Right ventricle myocardium superior (tissue), 1 donor: ENCODE data around the gene PHACTR1. TPM values are rescaled to one million over a fixed set of nuclear protein-coding genes. Genes with fewer than 3 reads are reported as not detected.

Experiments
- ATAC-seq: fragments of 200-7000 bp; cut with Tn5 transposase; one replicate; pipeline ENCODE4 v1.9.1; 2020; ENCODE audit warnings: mild to moderate bottlenecking; ENCODE audit not compliant: poor library complexity
- DNase-seq: peaks from one replicate; pipeline ENCODE4 v3.0.0-alpha.2; 2020
- intact Hi-C: fragments of 100-400 bp; cut with DNase I; formaldehyde crosslinking; loops from one replicate; pipeline ENCODE4 v1.11.2; 2022
- total RNA-seq: library from RNA; stranded (reverse); fragmentation: NEBNext Ultra II Directional; extraction: Animal tissue kit (Norgen Biotek cat#: 25700); gene quantifications from one replicate; pipeline ENCODE4 v1.2.1, GENCODE V29; 2021
- donor health status: DM: no; HTN: yes; CAD: no; lungs with severe emphysema.

The PHACTR1 gene
- total RNA-seq, 1 donor from 2014 or later, result 114 TPM

- intact Hi-C loops, result no loop called here
- peak; percentile 64 for ATAC-seq
Observed at GRCh38 chr6:13097454-13097853, 380.9 kb downstream of the PHACTR1 start.

DNA sequence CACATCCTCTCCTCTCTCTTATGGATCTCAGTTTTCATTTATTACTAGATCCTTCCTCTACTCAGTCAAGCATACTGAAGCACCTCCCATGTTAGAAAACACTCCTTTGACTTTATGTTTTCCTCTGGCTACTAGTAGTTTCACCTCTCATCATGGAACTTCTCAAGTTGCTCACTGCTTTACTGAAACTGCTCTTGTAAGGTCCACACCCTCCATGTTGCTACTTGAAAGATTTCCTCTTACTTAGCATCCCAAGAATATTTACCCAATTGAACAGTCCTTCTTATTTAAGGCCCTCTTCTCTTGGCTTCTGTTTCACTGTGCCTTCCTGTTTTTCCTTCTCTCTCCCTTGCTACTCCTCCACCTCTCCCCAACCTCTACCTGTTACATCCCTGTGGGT is 381.4 kb downstream of the PHACTR1 start:
- DNase-seq (no peak), ATAC-seq (no peak)
- intact Hi-C loops, result no loop called here

More at GRCh38 chr6:13097454-13097853, 380.9 kb downstream of the PHACTR1 start:
- DNase-seq, result peak; percentile 37

- DNase-seq, result no peak
- ATAC-seq, result no peak
- intact Hi-C loops, result no loop called here
Observed at GRCh38 chr6:13098793-13099570, 382.4 kb downstream of the PHACTR1 start.

DNA sequence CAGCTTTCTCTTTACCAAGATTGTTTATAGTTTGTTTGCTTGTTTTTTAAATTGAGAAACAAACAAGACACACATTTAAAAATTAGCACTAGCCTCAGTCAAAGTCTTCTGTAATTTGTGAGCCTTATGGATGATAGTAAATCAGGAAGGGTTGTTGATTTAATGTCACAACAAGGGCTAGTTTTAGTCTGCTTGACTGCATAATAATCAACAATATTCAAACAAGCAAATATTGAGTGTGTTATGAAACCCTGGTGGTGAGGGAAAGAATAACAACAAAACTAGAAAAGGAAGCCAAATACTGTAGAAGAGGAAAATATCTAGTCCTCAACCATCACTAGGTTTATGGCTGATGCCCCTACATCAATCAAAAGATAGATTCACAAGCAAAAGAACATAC is 383.2 kb downstream of the PHACTR1 start:
- ATAC-seq, result no peak
- intact Hi-C loops, result no loop called here
- no peak for DNase-seq

DNA sequence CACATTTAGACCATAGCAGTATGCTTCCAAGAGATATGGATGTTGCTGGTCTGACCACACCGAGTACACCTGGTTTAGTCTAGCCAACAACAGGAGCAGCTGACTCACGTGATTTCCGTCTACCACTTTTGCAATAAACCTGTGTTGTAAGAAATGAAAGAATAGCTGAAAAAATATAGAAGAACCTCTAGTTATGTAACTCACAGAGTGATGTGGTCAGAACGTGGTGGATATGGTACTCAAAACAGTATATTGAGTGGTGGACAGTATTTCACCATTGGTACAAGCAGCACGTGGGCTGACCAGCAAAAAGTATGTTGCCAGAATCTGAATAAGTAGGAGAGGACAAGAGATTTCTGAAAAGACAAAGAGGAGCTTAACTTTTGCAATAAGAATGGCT is 384.8 kb downstream of the PHACTR1 start:
- DNase-seq (no peak), ATAC-seq (no peak)
- intact Hi-C loops, result no loop called here

GRCh38 chr6:13101985-13102384 is 385.4 kb downstream of the PHACTR1 start:
- intact Hi-C loops, result no loop called here
- no peak for ATAC-seq
- no peak for DNase-seq

- DNase-seq (no peak), ATAC-seq (no peak)
- intact Hi-C loops, result no loop called here
Observed at GRCh38 chr6:13103169-13103568, 386.6 kb downstream of the PHACTR1 start.

DNA sequence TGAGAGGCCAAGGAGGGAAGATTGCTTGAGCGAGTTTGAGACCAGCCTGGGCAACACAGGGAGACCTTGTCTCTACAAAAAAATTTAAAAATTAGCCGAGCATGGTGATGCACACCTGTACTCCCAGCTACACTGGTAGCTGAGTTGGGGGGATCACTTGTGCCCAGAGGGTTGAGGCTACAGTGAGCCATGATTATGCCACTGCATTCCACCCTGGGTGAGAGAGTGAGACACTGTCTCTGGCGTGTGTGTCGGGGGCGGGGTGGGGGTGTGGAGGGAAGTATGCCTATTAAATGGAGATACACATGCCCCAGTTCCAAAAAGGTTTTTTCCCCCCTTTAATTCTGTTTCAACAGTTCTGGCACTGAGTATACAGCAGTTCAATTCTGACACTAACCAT is 388.6 kb downstream of the PHACTR1 start:
- ATAC-seq, result no peak
- intact Hi-C loops, result no loop called here
- DNase-seq, result no peak

DNA sequence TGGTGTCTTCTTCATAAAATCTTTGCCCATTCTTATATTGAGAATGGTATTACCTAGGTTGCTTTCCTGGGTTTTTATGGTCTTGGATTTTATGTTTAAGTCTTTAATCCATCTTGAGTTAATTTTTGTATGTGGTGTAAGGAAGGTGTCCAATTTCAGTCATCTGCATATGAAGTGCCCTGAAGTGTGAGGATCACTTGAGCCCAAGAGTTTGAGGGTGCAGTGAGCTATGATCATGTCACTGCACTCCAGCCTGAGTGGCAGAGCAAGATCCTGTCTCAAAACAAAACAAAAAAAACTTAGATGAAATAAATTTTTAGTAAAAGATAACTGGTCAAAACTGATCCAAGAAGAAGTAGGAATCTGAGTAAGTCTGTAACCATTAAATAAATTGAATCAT is 396.4 kb downstream of the PHACTR1 start:
- intact Hi-C loops, result no loop called here
- DNase-seq (no peak), ATAC-seq (peak; percentile 53)

GRCh38 chr6:13113376-13113775 is 396.8 kb downstream of the PHACTR1 start:
- ATAC-seq (no peak), DNase-seq (no peak)
- intact Hi-C loops, result no loop called here

DNA sequence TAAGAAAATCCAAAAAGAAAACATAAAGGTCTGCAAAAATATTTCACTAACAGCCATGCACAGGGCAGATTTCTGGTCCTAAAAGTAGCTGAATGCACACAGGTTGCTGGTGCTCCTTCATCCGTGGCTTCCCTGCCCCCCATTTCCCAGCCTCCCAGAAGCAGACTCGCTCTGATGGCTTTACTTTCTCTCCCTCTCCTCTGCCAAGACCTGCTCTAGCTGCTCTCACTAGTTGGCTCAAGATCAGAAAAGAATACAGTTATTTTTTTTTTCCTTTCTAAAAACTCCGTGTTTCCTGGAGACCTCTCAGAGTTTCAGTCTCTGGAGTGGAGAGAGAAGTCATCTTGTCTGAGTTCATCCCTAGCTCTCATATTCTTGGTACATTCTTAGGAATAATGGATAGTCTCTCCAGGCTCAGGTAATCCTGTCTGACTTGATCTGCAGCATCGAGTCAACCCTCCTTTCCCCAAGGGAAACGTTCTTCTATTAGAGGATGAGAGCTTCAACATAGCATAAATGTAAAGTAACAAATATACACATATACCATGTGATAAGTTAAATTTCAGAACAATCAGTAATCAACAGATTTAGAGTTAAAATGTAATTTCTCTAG is 397.5 kb downstream of the PHACTR1 start:
- DNase-seq (no peak), ATAC-seq (peak; percentile 74)
- intact Hi-C loops, result no loop called here

GRCh38 chr6:13116155-13116554 is 399.6 kb downstream of the PHACTR1 start:
- intact Hi-C loops, result no loop called here
- ATAC-seq, result no peak
- no peak for DNase-seq

DNA sequence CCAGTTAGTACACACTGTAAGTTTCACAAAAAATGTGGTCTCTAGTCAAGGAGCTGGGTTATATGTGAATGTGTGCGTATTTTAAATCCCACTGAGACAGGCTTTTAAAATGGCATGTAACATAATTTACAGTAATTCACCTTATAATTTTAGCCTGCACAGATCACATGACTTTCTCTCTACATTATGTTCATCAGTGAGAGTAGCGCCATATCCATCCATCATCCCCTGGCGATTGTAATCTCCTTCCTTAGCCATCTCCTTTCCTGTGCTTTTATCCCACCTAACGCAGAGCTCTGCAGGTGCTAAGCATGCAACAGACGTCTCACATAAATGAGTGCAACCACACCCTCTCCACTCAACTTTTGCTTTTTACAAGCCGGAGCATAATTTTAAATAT is 401.0 kb downstream of the PHACTR1 start:
- intact Hi-C loops, result no loop called here
- DNase-seq (no peak), ATAC-seq (no peak)

- DNase-seq (no peak), ATAC-seq (no peak)
- intact Hi-C loops, result no loop called here
Observed at GRCh38 chr6:13119549-13119948, 403.0 kb downstream of the PHACTR1 start.

GRCh38 chr6:13120483-13121482 is 404.2 kb downstream of the PHACTR1 start:
- DNase-seq (peak; percentile 56), ATAC-seq (peak; percentile 91)
- intact Hi-C loops, result loop anchor here (10.0 kb wide), 1 partner anchor 106 kb away; no protein-coding TSS in a partner anchor

DNA sequence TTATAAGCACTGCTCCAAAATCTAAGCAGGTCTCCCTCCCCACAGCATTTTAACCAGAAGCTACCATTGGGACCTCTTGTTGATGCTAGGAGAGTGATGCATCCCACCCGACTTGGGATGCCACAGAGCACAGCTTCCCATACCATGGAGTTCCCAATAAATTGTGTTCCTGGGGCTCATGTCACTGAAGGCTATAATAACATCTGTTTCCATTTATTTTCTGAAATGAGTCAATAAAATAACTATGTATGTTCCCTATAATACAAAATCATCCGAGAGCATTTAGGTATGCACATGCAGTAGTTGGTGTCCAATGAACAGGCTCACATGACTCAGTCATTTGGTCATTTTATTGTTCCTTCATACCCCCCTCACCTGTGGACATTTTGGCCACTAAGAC is 407.6 kb downstream of the PHACTR1 start:
- DNase-seq (no peak), ATAC-seq (no peak)
- intact Hi-C loops, result loop anchor here (10.0 kb wide), 1 partner anchor 109 kb away; no protein-coding TSS in a partner anchor

GRCh38 chr6:13125841-13126240 is 409.3 kb downstream of the PHACTR1 start:
- ATAC-seq, result no peak
- intact Hi-C loops, result loop anchor here (10.0 kb wide), 1 partner anchor 111 kb away; no protein-coding TSS in a partner anchor

GRCh38 chr6:13131935-13132661 is 415.5 kb downstream of the PHACTR1 start:
- intact Hi-C loops, result no loop called here
- ATAC-seq (peak; percentile 84), DNase-seq (no peak)

More at GRCh38 chr6:13125841-13126240, 409.3 kb downstream of the PHACTR1 start:
- DNase-seq, result no peak
